ENCODE data around the gene OTOP3. TPM values are rescaled to one million over a fixed set of nuclear protein-coding genes. Genes with fewer than 3 reads are reported as not detected.
"Not testable (repeated sequence)": the region's sequence is repeated elsewhere in the genome, so short reads cannot be mapped to it uniquely, and the experiment has no call there.

The OTOP3 gene
- total and polyA plus RNA-seq, 10 donors, result not detected

DNA sequence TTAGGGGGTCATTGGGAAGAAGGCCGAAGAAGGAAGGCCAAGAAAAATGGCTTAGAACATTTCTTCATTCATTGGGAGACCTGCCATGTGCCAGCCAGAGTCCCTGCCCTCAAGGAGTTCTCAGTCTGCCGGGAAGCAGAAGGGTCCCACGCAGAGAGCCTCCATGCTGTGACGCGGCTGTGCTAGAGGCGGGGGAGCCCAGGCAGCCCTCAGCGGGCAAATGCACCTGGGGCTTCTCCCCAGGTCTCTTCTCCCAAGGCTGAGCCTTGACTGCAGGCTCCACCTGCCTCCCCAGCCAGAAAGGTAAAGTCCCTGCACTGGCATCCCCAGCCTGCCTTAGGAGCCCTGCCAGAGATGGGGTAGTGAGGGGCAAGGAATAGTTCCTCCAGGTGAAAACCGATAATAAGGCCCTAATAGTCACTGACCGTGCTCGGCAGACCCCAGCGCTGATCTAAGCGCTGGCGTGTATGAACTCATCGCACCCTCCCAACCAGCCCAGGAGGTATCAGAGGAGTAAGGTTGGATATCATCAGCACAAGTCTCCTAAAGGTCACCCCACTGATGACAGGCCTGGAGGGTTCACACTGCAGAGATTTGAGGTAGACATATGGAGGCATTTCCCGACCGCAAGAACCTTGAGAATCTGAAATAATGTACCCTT lies 45.8 kb downstream of the OTOP3 start:
- Histone ChIP-seq H3K27me3 (replicated peaks in 1 of 7) (peaks cover 0 to 34% (median 0%) of the 10 kb centered on the region in 7 donors), H3K27ac (peak overlapping the region; percentile 54 to 87 (median 80)), H3K4me3 (peak overlapping the region; percentile 27 to 75 (median 49)), H3K4me1 (peaks cover 0 to 33% (median 16%) of the 10 kb centered on the region in 6 donors), H3K36me3 (no peaks in the 10 kb centered on the region), H3K9me3 (no peaks in the 10 kb centered on the region)
- 50 to 64% (median 54%) methylated on average over 16 of the region's 16 CpGs for WGBS, 5 donors
- TF ChIP-seq POLR2A (IDR thresholded peaks at IDR 0.05) (no peak), POLR2AphosphoS5 (IDR thresholded peaks at IDR 0.05) (no peak)
- TF ChIP-seq, protein P1, sequence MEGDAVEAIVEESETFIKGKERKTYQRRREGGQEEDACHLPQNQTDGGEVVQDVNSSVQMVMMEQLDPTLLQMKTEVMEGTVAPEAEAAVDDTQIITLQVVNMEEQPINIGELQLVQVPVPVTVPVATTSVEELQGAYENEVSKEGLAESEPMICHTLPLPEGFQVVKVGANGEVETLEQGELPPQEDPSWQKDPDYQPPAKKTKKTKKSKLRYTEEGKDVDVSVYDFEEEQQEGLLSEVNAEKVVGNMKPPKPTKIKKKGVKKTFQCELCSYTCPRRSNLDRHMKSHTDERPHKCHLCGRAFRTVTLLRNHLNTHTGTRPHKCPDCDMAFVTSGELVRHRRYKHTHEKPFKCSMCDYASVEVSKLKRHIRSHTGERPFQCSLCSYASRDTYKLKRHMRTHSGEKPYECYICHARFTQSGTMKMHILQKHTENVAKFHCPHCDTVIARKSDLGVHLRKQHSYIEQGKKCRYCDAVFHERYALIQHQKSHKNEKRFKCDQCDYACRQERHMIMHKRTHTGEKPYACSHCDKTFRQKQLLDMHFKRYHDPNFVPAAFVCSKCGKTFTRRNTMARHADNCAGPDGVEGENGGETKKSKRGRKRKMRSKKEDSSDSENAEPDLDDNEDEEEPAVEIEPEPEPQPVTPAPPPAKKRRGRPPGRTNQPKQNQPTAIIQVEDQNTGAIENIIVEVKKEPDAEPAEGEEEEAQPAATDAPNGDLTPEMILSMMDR (IDR thresholded peaks at IDR 0.05 in 8 of 11, conservative IDR thresholded peaks at IDR 0.05 in 3 of 11), result no peak
- intact Hi-C loops (cut with DNase I; ENCODE audit: low total_unique reads), result no loop called here
- no peak for DNase-seq

DNA sequence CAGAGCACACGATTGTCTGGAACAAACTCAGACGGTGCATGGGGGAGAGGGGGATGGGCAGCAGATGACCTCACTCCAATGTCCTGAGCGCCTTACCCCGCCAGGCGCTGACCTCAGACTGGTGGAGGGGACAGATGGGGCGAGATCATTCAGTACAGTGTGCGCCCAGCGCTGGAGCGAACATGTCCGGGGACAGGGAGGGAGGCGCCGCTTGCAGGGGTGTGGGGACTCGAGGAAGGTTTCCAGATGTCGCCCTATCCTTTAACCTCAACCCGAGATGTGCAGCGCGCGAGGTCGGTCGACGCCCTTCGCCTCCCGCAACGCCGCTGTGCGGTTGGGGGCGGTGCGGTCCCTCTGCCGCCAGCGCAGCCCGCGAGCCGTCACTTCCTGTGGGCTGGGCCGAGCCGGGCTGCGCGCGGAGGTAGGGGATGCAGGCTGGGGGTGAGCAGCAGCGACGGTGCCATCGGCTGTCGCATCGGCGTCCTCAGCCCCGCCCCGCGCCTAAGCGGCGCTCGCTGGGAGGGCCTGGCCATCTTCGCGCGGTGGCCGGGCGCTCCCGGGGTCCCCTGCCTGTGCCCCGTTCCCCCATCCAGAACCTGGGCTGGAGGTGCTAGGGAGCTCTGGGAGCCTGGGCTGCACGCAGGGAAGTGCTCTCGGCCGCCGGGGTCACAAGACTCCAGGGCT lies 46.4 kb downstream of the OTOP3 start:
- TF ChIP-seq POLR2AphosphoS5 (IDR thresholded peaks at IDR 0.05) (peak; percentile 74 to 86 (median 83)), POLR2A (IDR thresholded peaks at IDR 0.05) (peak in 2 of 3 donors; percentile 10 to 35)
- TF ChIP-seq, protein P1 (IDR thresholded peaks at IDR 0.05 in 8 of 11, conservative IDR thresholded peaks at IDR 0.05 in 3 of 11), result peak in 2 of 11 experiments; percentile 8 to 30
- H3K4me3 ChIP-seq, result peak overlapping the region; percentile 27 to 75 (median 49)
- peak overlapping the region; percentile 54 to 87 (median 80) for H3K27ac ChIP-seq
- H3K4me1 ChIP-seq, result peaks cover 4 to 40% (median 22%) of the 10 kb centered on the region in 6 donors
- 0 to 1% (median 0%) methylated on average over 25 to 61 of the region's 61 CpGs for WGBS, 5 donors
- no peaks in the 10 kb centered on the region for H3K36me3 ChIP-seq
- no peaks in the 10 kb centered on the region for H3K9me3 ChIP-seq
- H3K27me3 ChIP-seq (replicated peaks in 1 of 7), result peaks cover 0 to 40% (median 0%) of the 10 kb centered on the region in 7 donors
- peak; percentile 94 for DNase-seq
- intact Hi-C loops (cut with DNase I; ENCODE audit: low total_unique reads), result no loop called here

DNA sequence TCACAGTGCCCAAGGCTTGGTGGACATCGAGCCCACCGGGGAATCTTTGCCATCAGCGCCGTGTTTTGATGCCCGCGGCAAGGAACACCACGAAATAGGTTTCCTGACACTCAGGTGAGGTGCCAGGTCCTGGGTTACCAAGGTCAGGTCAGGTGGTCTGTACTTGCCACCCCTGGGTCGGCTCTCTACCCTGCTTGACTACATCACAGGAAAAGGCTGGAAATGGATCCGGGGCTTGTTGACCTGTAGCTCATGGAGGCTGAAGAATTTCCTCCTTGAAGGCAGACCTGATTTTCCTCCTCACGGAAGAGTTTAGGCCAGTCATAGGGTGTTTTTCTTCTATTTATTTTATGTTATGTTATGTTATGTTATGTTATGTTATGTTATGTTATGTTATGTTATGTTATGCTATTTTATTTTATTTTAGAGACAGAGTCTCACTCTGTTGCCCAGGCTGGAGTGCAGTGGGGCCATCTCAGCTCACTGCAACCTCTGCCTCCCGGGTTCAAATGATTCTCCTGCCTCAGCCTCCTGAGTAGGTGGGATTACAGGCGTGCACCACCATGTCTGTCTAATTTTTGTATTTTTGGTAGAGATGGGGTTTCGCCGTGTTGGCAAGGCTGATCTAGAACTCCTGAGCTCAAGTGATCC lies 47.1 kb downstream of the OTOP3 start:
- Histone ChIP-seq H3K4me3 (peak overlapping the region; percentile 27 to 75 (median 49)), H3K27me3 (replicated peaks in 1 of 7) (peaks cover 0 to 45% (median 0%) of the 10 kb centered on the region in 7 donors), H3K27ac (peak overlapping the region; percentile 54 to 87 (median 80)), H3K4me1 (peaks cover 4 to 47% (median 26%) of the 10 kb centered on the region in 6 donors)
- H3K36me3 ChIP-seq; H3K9me3 ChIP-seq; DNase-seq; intact Hi-C loops (cut with DNase I; ENCODE audit: low total_unique reads): not testable (repeated sequence)
- 36 to 55% (median 37%) methylated on average over 9 to 14 of the region's 14 CpGs for WGBS, 5 donors

DNA sequence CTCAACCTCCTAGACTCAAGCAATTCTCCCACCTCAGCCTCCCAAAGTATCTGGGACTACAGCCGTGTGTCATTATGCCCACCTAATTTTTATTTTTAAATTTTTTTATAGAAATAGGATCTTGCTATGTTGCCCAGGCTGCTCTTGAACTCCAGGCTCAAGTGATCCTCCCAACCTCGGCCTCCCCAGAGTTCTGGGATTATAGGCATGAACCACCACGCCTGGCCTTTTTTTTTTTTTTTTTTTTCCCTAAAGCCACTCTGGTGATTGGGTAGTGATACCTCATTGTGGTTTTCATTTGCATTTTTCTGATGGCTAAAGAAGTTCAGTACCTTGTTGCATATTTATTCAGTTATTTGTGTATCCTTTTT lies 50.5 kb downstream of the OTOP3 start:
- DNase-seq, result no peak
- intact Hi-C loops (cut with DNase I; ENCODE audit: low total_unique reads), result no loop called here
- no peaks in the 10 kb centered on the region for H3K36me3 ChIP-seq
- H3K4me3 ChIP-seq, result no peak overlapping the region
- no peak for TF ChIP-seq POLR2AphosphoS5 (IDR thresholded peaks at IDR 0.05)
- TF ChIP-seq, protein P1 (IDR thresholded peaks at IDR 0.05 in 8 of 11, conservative IDR thresholded peaks at IDR 0.05 in 3 of 11), result no peak
- TF ChIP-seq POLR2A (IDR thresholded peaks at IDR 0.05), result no peak
- peaks cover 4 to 55% (median 32%) of the 10 kb centered on the region in 6 donors for H3K4me1 ChIP-seq
- no peak overlapping the region for H3K27ac ChIP-seq
- H3K27me3 ChIP-seq (replicated peaks in 1 of 7), result peaks cover 0 to 40% (median 4%) of the 10 kb centered on the region in 7 donors
- 80 to 96% (median 90%) methylated on average over 3 of the region's 3 CpGs for WGBS, 5 donors
- no peaks in the 10 kb centered on the region for H3K9me3 ChIP-seq
